ENCODE measurements around the gene CNTN4. TPM values are rescaled to one million over a fixed set of nuclear protein-coding genes. Genes with fewer than 3 reads are reported as not detected.

CNTN4 gene
- total RNA-seq, 1 donor from 2014 or later = 37.5 TPM

- no peaks in the 10 kb centered on the region for H3K4me1 ChIP-seq
- no peaks in the 10 kb centered on the region for H3K36me3 ChIP-seq
- H3K27me3 ChIP-seq = no peaks in the 10 kb centered on the region
- DNase-seq (ENCODE audit: low spot score in 2 of 2) = no peak
- intact Hi-C loops (cut with DNase I) = no loop called here
- TF ChIP-seq, protein P1, sequence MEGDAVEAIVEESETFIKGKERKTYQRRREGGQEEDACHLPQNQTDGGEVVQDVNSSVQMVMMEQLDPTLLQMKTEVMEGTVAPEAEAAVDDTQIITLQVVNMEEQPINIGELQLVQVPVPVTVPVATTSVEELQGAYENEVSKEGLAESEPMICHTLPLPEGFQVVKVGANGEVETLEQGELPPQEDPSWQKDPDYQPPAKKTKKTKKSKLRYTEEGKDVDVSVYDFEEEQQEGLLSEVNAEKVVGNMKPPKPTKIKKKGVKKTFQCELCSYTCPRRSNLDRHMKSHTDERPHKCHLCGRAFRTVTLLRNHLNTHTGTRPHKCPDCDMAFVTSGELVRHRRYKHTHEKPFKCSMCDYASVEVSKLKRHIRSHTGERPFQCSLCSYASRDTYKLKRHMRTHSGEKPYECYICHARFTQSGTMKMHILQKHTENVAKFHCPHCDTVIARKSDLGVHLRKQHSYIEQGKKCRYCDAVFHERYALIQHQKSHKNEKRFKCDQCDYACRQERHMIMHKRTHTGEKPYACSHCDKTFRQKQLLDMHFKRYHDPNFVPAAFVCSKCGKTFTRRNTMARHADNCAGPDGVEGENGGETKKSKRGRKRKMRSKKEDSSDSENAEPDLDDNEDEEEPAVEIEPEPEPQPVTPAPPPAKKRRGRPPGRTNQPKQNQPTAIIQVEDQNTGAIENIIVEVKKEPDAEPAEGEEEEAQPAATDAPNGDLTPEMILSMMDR (IDR thresholded peaks at IDR 0.05) = no peak
- H3K27ac ChIP-seq = no peak overlapping the region
- no peak overlapping the region for H3K4me3 ChIP-seq
- H3K9me3 ChIP-seq = no peaks in the 10 kb centered on the region
Observed at GRCh38 chr3:2727610-2728318, 629.1 kb downstream of the CNTN4 start.

- DNase-seq (ENCODE audit: low spot score in 2 of 2) = no peak
- no peaks in the 10 kb centered on the region for H3K9me3 ChIP-seq
- H3K27me3 ChIP-seq = no peaks in the 10 kb centered on the region
- H3K36me3 ChIP-seq = no peaks in the 10 kb centered on the region
- TF ChIP-seq, protein P1 (IDR thresholded peaks at IDR 0.05) = no peak
- intact Hi-C loops (cut with DNase I) = no loop called here
- no peak overlapping the region for H3K4me3 ChIP-seq
- no peak overlapping the region for H3K27ac ChIP-seq
- H3K4me1 ChIP-seq = no peaks in the 10 kb centered on the region
Observed at GRCh38 chr3:2731843-2732242, 633.2 kb downstream of the CNTN4 start.

GRCh38 chr3:2735392-2735894 lies 636.8 kb downstream of the CNTN4 start:
- intact Hi-C loops (cut with DNase I) = no loop called here
- Histone ChIP-seq H3K9me3 (no peaks in the 10 kb centered on the region), H3K27me3 (no peaks in the 10 kb centered on the region), H3K4me1 (no peaks in the 10 kb centered on the region), H3K4me3 (no peak overlapping the region), H3K36me3 (peaks cover 0 to 3% of the 10 kb centered on the region in 2 donors), H3K27ac (no peak overlapping the region)
- DNase-seq (ENCODE audit: low spot score in 2 of 2) = no peak
- TF ChIP-seq, protein P1 (IDR thresholded peaks at IDR 0.05) = no peak

DNA sequence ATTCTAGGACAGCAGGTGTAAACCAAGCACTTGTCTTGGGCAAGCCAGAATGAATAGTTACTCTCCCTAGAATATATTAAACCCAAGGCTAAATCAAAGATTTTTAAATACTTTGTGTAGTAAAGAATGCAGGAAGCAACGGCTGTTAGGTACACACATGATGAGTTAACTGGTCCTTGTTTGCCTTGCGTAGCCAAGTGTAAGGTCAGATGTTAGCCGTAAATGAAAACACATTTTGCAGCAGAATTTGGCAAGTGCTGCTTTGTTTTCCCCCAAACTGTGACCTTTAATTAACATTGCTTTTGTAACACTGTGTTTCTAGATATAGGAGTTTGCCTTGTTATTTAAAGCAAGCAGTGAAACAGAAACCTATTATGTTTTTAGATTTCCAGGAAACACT lies 642.9 kb downstream of the CNTN4 start:
- intact Hi-C loops (cut with DNase I) = no loop called here

DNA sequence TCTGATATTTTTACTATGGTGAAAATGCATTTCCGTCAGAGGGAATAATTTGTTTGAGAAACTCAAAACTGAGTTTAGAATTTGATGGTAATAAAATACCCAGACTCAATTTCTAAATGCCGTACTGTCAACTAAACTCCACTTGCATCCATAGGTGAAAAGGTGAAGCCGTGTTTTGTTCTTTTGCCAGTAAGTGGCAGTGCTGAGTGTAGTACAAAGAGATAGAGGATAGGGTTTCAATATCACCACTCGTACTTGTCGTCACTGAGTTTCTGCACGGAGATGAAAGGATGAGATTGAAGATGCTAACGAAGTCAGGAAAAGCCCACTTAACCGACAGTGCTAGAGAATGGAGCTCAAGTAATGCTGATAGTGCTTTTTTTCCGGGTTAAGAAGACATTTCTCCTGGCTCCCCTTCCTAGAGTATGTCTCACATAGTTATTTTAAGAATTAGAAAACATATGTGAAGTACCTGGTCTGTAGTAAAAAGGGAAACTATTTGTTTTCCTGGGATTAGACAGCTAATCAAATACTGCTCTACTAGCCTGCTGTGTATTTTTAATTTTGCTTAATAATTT lies 666.4 kb downstream of the CNTN4 start:
- H3K27me3 ChIP-seq = no peaks in the 10 kb centered on the region
- no peaks in the 10 kb centered on the region for H3K4me1 ChIP-seq
- no peak overlapping the region for H3K27ac ChIP-seq
- H3K9me3 ChIP-seq = no peaks in the 10 kb centered on the region
- no peak for DNase-seq (ENCODE audit: low spot score in 2 of 2)
- TF ChIP-seq, protein P1 (IDR thresholded peaks at IDR 0.05) = no peak
- no peaks in the 10 kb centered on the region for H3K36me3 ChIP-seq
- no peak overlapping the region for H3K4me3 ChIP-seq
- intact Hi-C loops (cut with DNase I) = no loop called here

More for the DNA sequence above, 642.9 kb downstream of the CNTN4 start:
- Histone ChIP-seq H3K36me3 (peaks cover 0 to 3% of the 10 kb centered on the region in 2 donors), H3K9me3 (no peaks in the 10 kb centered on the region), H3K4me3 (no peak overlapping the region), H3K27me3 (no peaks in the 10 kb centered on the region), H3K27ac (no peak overlapping the region), H3K4me1 (no peaks in the 10 kb centered on the region)
- TF ChIP-seq, protein P1 (IDR thresholded peaks at IDR 0.05) = no peak
- no peak for DNase-seq (ENCODE audit: low spot score in 2 of 2)
